Mesendoderm (in vitro differentiated cells): ENCODE results near the gene ZFP91.

Experiments
- DNase-seq: peaks from one replicate; pipeline ENCODE4 v3.0.0; 2013
- H2AK5ac ChIP-seq: 2 replicates; pipeline ENCODE4 v1.6.1; 2013; ENCODE audit warnings: low read length, inconsistent platforms
- H2BK120ac ChIP-seq: 2 replicates; pipeline ENCODE4 v1.6.1; 2013; ENCODE audit warnings: low read depth, mild to moderate bottlenecking, low read length, moderate library complexity, mixed read lengths
- H2BK15ac ChIP-seq: replicated peaks from 2 replicates; pipeline ENCODE4 v1.6.1; 2013; ENCODE audit warnings: low read depth, mild to moderate bottlenecking, moderate library complexity
- H2BK5ac ChIP-seq: 2 replicates; pipeline ENCODE4 v1.6.1; 2013; ENCODE audit warnings: low read length, inconsistent platforms
- H3K18ac ChIP-seq: 2 replicates; pipeline ENCODE4 v1.6.1; 2013; ENCODE audit warnings: mild to moderate bottlenecking, low read length, mixed read lengths
- H3K23ac ChIP-seq: one replicate; pipeline ENCODE4 v1.6.1; 2013; ENCODE audit warnings: low read length
- H3K27ac ChIP-seq: 2 replicates; pipeline ENCODE4 v1.5.1; 2013; ENCODE audit warnings: low read depth, mild to moderate bottlenecking, inconsistent platforms, low read length, moderate library complexity
- H3K27me3 ChIP-seq: 2 replicates; pipeline ENCODE4 v1.6.1; 2013; ENCODE audit warnings: low read length, control low read depth, mild to moderate bottlenecking, inconsistent platforms; ENCODE audit not compliant: insufficient read depth, poor library complexity
- H3K36me3 ChIP-seq: 2 replicates; pipeline ENCODE4 v1.6.1; 2013; ENCODE audit warnings: low read length, inconsistent platforms; ENCODE audit not compliant: control insufficient read depth, insufficient read depth
- H3K4ac ChIP-seq: one replicate; pipeline ENCODE4 v1.6.1; 2013; ENCODE audit warnings: low read depth, mild to moderate bottlenecking, low read length, moderate library complexity
- H3K4me1 ChIP-seq: 2 replicates; pipeline ENCODE4 v1.6.1; 2013; ENCODE audit warnings: low read depth, low read length, inconsistent platforms; ENCODE audit not compliant: control insufficient read depth
- H3K4me2 ChIP-seq: 2 replicates; pipeline ENCODE4 v1.6.1; 2013; ENCODE audit warnings: low read length
- H3K4me3 ChIP-seq: 2 replicates; pipeline ENCODE4 v1.5.1; 2013; ENCODE audit warnings: mild to moderate bottlenecking, low read length
- H3K56ac ChIP-seq: one replicate; pipeline ENCODE4 v1.6.1; 2013; ENCODE audit warnings: low read length
- H3K79me1 ChIP-seq: 2 replicates; pipeline ENCODE4 v1.6.1; 2013; ENCODE audit warnings: low read length, inconsistent platforms
- H3K79me2 ChIP-seq: 2 replicates; pipeline ENCODE4 v1.6.1; 2013; ENCODE audit warnings: mild to moderate bottlenecking, low read length; ENCODE audit not compliant: control insufficient read depth, insufficient read depth
- H3K9ac ChIP-seq: 2 replicates; pipeline ENCODE4 v1.6.1; 2013; ENCODE audit warnings: low read length, inconsistent platforms
- H4K5ac ChIP-seq: one replicate; pipeline ENCODE4 v1.6.1; 2013; ENCODE audit warnings: low read length
- H4K8ac ChIP-seq: one replicate; pipeline ENCODE4 v1.6.1; 2013; ENCODE audit warnings: low read depth, mild to moderate bottlenecking, control low read depth, low read length, moderate library complexity
- whole genome bisulfite sequencing: extraction: QIAGEN DNeasy Blood & Tissue Kit; methylation state at CpG from one replicate; pipeline ENCODE4 v1.1.7; 2013; ENCODE audit warnings: low lambda C conversion rate, missing lambda C conversion rate; ENCODE audit not compliant: insufficient coverage; ENCODE audit errors: extremely low coverage; 5-methylcytosine and 5-hydroxymethylcytosine counted together

The ZFP91 gene

DNA sequence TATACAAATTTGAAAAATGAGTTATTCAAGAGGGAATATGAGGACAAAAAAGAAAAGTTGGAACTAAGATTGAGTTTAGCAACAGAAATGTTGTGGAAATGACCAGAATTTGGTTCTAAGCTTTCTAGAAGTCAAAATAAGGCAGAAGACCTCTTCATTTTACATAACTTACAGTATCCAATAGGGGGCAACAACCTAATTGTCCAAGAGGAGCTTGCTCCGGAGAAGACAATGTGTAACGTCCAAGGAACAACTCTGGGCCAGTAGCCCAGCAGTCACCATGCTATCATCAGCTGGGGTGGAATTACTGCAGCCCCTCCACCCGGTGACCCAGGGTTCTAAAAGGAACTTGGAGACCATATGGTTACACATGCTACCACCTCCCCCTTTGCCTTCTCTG lies 57.7 kb downstream of the ZFP91 start:
- Histone ChIP-seq H3K4me2 (no peak overlapping the region), H2BK120ac (no peak overlapping the region), H3K27ac (no peak overlapping the region), H3K79me2 (no peaks in the 10 kb centered on the region), H3K23ac (no peak overlapping the region), H3K56ac (no peak overlapping the region), H4K8ac (no peak overlapping the region), H3K18ac (no peak overlapping the region), H3K4me3 (no peak overlapping the region), H3K4me1 (no peaks in the 10 kb centered on the region), H2AK5ac (no peak overlapping the region), H3K4ac (no peak overlapping the region), H4K5ac (no peak overlapping the region), H2BK5ac (no peak overlapping the region), H3K36me3 (no peaks in the 10 kb centered on the region), H3K9ac (no peak overlapping the region), H3K79me1 (no peaks in the 10 kb centered on the region), H2BK15ac (no peak overlapping the region), H3K27me3 (no peaks in the 10 kb centered on the region)
- no CpG with 5 or more reads among the region's 3 CpGs for WGBS
- no peak for DNase-seq

DNA sequence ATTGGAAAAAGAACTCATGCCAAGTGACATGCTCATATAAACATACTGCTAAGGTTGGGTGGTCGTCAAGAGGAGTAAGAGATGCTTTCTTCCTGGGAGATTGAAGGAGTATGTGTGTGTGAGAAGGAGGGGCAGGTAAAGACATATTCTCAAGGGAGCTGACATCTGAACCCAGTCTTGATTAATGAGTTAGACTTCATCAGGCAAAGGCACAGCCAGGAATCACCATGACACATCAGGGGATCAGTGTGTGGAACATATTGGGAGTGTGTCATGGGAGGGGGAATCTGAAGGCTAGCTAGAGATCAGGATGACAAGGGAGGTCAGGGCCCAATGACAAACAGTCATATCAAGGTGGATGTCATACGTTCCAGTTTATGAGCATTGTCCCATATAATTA lies 58.5 kb downstream of the ZFP91 start:
- Histone ChIP-seq H4K8ac (no peak overlapping the region), H3K56ac (no peak overlapping the region), H2AK5ac (no peak overlapping the region), H3K18ac (no peak overlapping the region), H3K4ac (no peak overlapping the region), H4K5ac (no peak overlapping the region), H3K4me3 (no peak overlapping the region), H2BK15ac (no peak overlapping the region), H3K23ac (no peak overlapping the region), H3K79me2 (no peaks in the 10 kb centered on the region), H3K27ac (no peak overlapping the region), H3K9ac (no peak overlapping the region), H2BK120ac (no peak overlapping the region), H3K27me3 (no peaks in the 10 kb centered on the region), H3K79me1 (no peaks in the 10 kb centered on the region), H3K4me1 (no peaks in the 10 kb centered on the region), H2BK5ac (no peak overlapping the region), H3K4me2 (no peak overlapping the region), H3K36me3 (no peaks in the 10 kb centered on the region)
- WGBS = no CpG with 5 or more reads among the region's 2 CpGs
- no peak for DNase-seq

DNA sequence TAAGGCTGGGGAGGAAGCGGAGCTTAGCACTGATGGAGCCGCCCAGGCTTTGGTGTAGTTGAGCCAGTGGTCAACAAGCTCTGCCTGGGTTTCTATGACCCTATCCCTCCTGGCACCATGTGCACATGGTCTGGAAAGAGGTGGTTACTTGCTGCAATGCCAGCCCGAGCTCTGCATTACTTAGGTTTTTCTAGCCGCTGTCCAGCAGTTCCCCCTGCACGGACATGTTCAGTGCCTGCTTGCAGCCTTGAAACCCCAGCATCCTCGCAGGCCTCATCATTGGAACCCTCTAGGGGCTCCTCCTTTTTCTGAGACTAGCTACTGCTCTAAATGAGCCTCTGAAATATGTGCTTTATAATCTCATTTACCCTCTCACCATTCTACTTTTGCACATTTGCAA lies 60.2 kb downstream of the ZFP91 start:
- Histone ChIP-seq H2BK5ac (no peak overlapping the region), H3K4me2 (no peak overlapping the region), H3K23ac (no peak overlapping the region), H4K5ac (no peak overlapping the region), H3K4ac (no peak overlapping the region), H2BK120ac (no peak overlapping the region), H3K18ac (no peak overlapping the region), H3K36me3 (no peaks in the 10 kb centered on the region), H2AK5ac (no peak overlapping the region), H2BK15ac (no peak overlapping the region), H3K79me2 (no peaks in the 10 kb centered on the region), H3K56ac (no peak overlapping the region), H3K4me3 (no peak overlapping the region), H3K9ac (no peak overlapping the region), H3K79me1 (no peaks in the 10 kb centered on the region), H4K8ac (no peak overlapping the region), H3K27me3 (no peaks in the 10 kb centered on the region), H3K27ac (no peak overlapping the region), H3K4me1 (no peaks in the 10 kb centered on the region)
- DNase-seq = no peak
- WGBS = no CpG with 5 or more reads among the region's 6 CpGs

DNA sequence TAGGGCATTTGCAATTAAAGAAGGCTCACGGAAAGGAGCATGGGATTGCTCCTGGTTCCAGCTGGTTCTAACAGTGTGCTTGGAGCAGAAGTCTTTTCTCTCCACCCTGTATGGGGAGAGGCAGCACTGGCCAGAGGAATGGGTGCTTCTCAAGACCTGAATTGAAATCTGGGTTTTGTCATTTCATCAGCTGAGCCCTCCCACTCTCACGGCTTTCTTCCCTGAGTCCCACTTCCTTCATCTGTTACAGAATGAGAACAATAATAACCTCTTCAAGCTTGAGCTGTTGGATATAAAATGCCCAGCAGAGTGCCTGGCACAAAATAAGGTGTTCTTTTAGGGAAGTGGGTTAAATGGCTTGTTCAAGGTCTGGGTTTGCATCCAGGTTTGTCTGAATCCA lies 60.8 kb downstream of the ZFP91 start:
- no peaks in the 10 kb centered on the region for H3K27me3 ChIP-seq
- no peak overlapping the region for H2BK5ac ChIP-seq
- no peak for DNase-seq
- H2AK5ac ChIP-seq = no peak overlapping the region
- no peak overlapping the region for H3K9ac ChIP-seq
- no peak overlapping the region for H3K23ac ChIP-seq
- H3K56ac ChIP-seq = no peak overlapping the region
- H4K5ac ChIP-seq = no peak overlapping the region
- no peak overlapping the region for H2BK120ac ChIP-seq
- no peaks in the 10 kb centered on the region for H3K79me1 ChIP-seq
- no peaks in the 10 kb centered on the region for H3K79me2 ChIP-seq
- H3K18ac ChIP-seq = no peak overlapping the region
- H3K4me1 ChIP-seq = no peaks in the 10 kb centered on the region
- H3K4ac ChIP-seq = no peak overlapping the region
- H3K27ac ChIP-seq = no peak overlapping the region
- no peak overlapping the region for H4K8ac ChIP-seq
- no peak overlapping the region for H3K4me3 ChIP-seq
- no CpG with 5 or more reads among the region's 2 CpGs for WGBS
- H3K36me3 ChIP-seq = no peaks in the 10 kb centered on the region
- H2BK15ac ChIP-seq = no peak overlapping the region
- no peak overlapping the region for H3K4me2 ChIP-seq

DNA sequence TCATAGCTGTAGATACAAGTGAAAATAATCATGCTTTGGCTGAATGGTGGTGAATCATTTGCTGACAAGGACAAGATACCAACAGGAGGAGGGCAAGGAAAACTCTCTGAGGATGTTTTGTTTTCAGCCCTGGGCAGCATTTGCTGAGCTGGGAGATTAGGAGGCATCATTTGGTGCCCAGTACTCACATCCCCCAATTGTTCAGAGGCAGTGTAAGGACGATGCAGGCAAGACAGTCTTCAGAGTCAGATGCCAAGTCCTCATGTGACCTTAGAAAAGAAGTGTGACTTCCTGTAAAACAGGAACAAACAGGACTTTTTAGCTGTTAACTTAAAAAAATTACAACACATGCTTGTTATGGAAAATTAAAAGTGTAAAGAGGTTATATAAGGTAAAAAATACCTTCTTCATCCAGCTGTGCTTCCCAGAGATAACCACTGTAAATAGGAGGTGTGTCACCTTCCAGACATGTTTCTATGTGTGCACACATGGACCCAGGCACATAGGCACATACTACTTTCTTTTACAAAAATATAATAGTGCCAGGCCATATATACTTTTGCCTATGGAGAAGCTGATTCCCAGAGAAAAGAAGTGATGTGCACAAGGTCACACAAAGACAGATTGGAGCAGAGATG lies 61.6 kb downstream of the ZFP91 start:
- Histone ChIP-seq H2BK15ac (no peak overlapping the region), H3K79me1 (no peaks in the 10 kb centered on the region), H3K4me1 (no peaks in the 10 kb centered on the region), H3K27ac (no peak overlapping the region), H3K36me3 (no peaks in the 10 kb centered on the region), H4K8ac (no peak overlapping the region), H2BK120ac (no peak overlapping the region), H3K18ac (no peak overlapping the region), H3K27me3 (no peaks in the 10 kb centered on the region), H3K4me2 (no peak overlapping the region), H3K79me2 (no peaks in the 10 kb centered on the region), H2AK5ac (no peak overlapping the region), H3K23ac (no peak overlapping the region), H3K4ac (no peak overlapping the region), H2BK5ac (no peak overlapping the region), H3K9ac (no peak overlapping the region), H3K4me3 (no peak overlapping the region), H4K5ac (no peak overlapping the region), H3K56ac (no peak overlapping the region)
- no CpG with 5 or more reads among the region's 1 CpG for WGBS
- DNase-seq = no peak

- Histone ChIP-seq H3K4me3 (no peak overlapping the region), H3K18ac (no peak overlapping the region), H3K4me2 (no peak overlapping the region), H3K4ac (no peak overlapping the region), H2BK5ac (no peak overlapping the region), H3K4me1 (no peaks in the 10 kb centered on the region), H4K5ac (no peak overlapping the region), H3K9ac (no peak overlapping the region), H2BK120ac (no peak overlapping the region), H3K79me1 (no peaks in the 10 kb centered on the region), H2BK15ac (no peak overlapping the region), H3K56ac (no peak overlapping the region), H3K27me3 (no peaks in the 10 kb centered on the region), H3K23ac (no peak overlapping the region), H2AK5ac (no peak overlapping the region), H3K27ac (no peak overlapping the region), H4K8ac (no peak overlapping the region), H3K36me3 (no peaks in the 10 kb centered on the region), H3K79me2 (no peaks in the 10 kb centered on the region)
- no peak for DNase-seq
- no CpG with 5 or more reads among the region's 3 CpGs for WGBS
Observed at GRCh38 chr11:58641341-58641740, 62.5 kb downstream of the ZFP91 start.
